RWPE2 (cell line): ENCODE results near the gene EML1.

ENCODE experiments used
- ATAC-seq: fragments of 200-7000 bp; cut with Tn5 transposase; 3 replicates; pipeline ENCODE4 v1.9.1; 2021; ENCODE audit warnings: low read depth
- DNase-seq: peaks from one replicate; pipeline ENCODE4 v3.0.0-alpha.2; 2020; ENCODE audit warnings: low spot score
- H3K27ac ChIP-seq: fragments of 450-650 bp; 2 replicates; pipeline ENCODE4 v1.5.1; 2017; ENCODE audit warnings: mild to moderate bottlenecking; ENCODE audit not compliant: poor library complexity, severe bottlenecking
- H3K27me3 ChIP-seq: fragments of 250-450 bp; sonication (Bioruptor Pico); 2 replicates; pipeline ENCODE4 v1.5.1; 2021; ENCODE audit warnings: mild to moderate bottlenecking, moderate library complexity; ENCODE audit not compliant: insufficient read depth, poor library complexity, severe bottlenecking
- H3K36me3 ChIP-seq: fragments of 250-450 bp; sonication (Bioruptor Pico); 2 replicates; pipeline ENCODE4 v1.5.1; 2020; ENCODE audit warnings: low read depth, mild to moderate bottlenecking, moderate library complexity
- H3K4me1 ChIP-seq: fragments of 250-450 bp; sonication (Bioruptor Pico); 2 replicates; pipeline ENCODE4 v1.5.1; 2021; ENCODE audit warnings: mild to moderate bottlenecking, moderate library complexity; ENCODE audit not compliant: insufficient read depth, poor library complexity, severe bottlenecking
- H3K4me3 ChIP-seq: fragments of 250-450 bp; sonication (Bioruptor Pico); 2 replicates; pipeline ENCODE4 v1.5.1; 2021; ENCODE audit warnings: mild to moderate bottlenecking, moderate library complexity; ENCODE audit not compliant: severe bottlenecking
- H3K9me3 ChIP-seq: fragments of 250-450 bp; sonication (Bioruptor Pico); 2 replicates; pipeline ENCODE4 v1.5.1; 2021; ENCODE audit warnings: mild to moderate bottlenecking, moderate library complexity; ENCODE audit not compliant: severe bottlenecking
- CTCF ChIP-seq: fragments of 450-650 bp; IDR thresholded peaks from one replicate; pipeline ENCODE4 v1.5.1; 2017; ENCODE audit warnings: mild to moderate bottlenecking, moderate library complexity; ENCODE audit not compliant: poor library complexity, severe bottlenecking

Gene EML1

GRCh38 chr14:99874306-99874705, 81.1 kb downstream of the EML1 start:
- peaks cover 17% of the 10 kb centered on the region for H3K27me3 ChIP-seq
- no peak overlapping the region for H3K27ac ChIP-seq
- H3K9me3 ChIP-seq = no peaks in the 10 kb centered on the region
- H3K4me1 ChIP-seq = peaks cover 3% of the 10 kb centered on the region
- no peak for TF ChIP-seq CTCF
- H3K4me3 ChIP-seq = no peak overlapping the region
- ATAC-seq (no peak), DNase-seq (no peak)
- H3K36me3 ChIP-seq = no peaks in the 10 kb centered on the region

GRCh38 chr14:99875421-99875820, 82.2 kb downstream of the EML1 start:
- H3K4me1 ChIP-seq = peaks cover 3% of the 10 kb centered on the region
- ATAC-seq = no peak
- peaks cover 17% of the 10 kb centered on the region for H3K27me3 ChIP-seq
- H3K4me3 ChIP-seq = no peak overlapping the region
- H3K27ac ChIP-seq = no peak overlapping the region
- H3K9me3 ChIP-seq = no peaks in the 10 kb centered on the region
- TF ChIP-seq CTCF = no peak
- H3K36me3 ChIP-seq = no peaks in the 10 kb centered on the region
- DNase-seq = no peak

- no peak overlapping the region for H3K4me3 ChIP-seq
- H3K27me3 ChIP-seq = peaks cover 17% of the 10 kb centered on the region
- ATAC-seq = no peak
- H3K27ac ChIP-seq = no peak overlapping the region
- H3K36me3 ChIP-seq = no peaks in the 10 kb centered on the region
- DNase-seq = no peak
- TF ChIP-seq CTCF = no peak
- no peaks in the 10 kb centered on the region for H3K9me3 ChIP-seq
- peaks cover 3% of the 10 kb centered on the region for H3K4me1 ChIP-seq
Observed at GRCh38 chr14:99875836-99876235, 82.6 kb downstream of the EML1 start.

DNA sequence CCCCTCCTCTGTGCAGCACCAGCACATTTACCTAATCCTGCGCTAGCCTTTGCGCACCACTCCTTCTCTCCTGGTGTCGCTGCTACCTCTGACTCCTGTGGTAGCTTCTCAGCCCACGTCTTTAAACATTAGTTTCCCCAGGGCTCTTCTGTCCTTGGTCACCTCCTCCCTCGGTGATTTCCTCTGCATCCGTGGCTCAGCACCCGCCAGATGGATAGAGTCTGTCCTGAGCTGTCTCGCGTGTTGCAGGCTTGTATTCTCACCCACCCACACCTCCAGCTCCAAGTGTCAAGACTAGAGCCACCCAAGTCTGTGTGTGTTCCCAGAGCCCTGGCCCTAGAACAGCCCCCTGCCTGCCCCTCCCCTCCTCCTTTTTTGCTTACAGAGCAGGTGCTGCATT, 83.2 kb downstream of the EML1 start:
- H3K27me3 ChIP-seq = peaks cover 17% of the 10 kb centered on the region
- no peaks in the 10 kb centered on the region for H3K36me3 ChIP-seq
- ATAC-seq (no peak; the same call in 2 of the 3 replicates), DNase-seq (no peak)
- H3K4me3 ChIP-seq = no peak overlapping the region
- no peaks in the 10 kb centered on the region for H3K9me3 ChIP-seq
- no peak for TF ChIP-seq CTCF
- peaks cover 3% of the 10 kb centered on the region for H3K4me1 ChIP-seq
- H3K27ac ChIP-seq = no peak overlapping the region

- ATAC-seq (no peak), DNase-seq (no peak)
- Histone ChIP-seq H3K4me3 (no peak overlapping the region), H3K4me1 (peaks cover 3% of the 10 kb centered on the region), H3K36me3 (no peaks in the 10 kb centered on the region), H3K9me3 (no peaks in the 10 kb centered on the region), H3K27ac (no peak overlapping the region), H3K27me3 (peaks cover 12% of the 10 kb centered on the region)
- TF ChIP-seq CTCF = no peak
Observed at GRCh38 chr14:99878563-99878962, 85.3 kb downstream of the EML1 start.
